WTC11 (cell line): Measurements from ENCODE around the gene CDH13. TPM values are rescaled to one million over a fixed set of nuclear protein-coding genes. Genes with fewer than 3 reads are reported as not detected.

Source experiments
- ATAC-seq: fragments of 200-7000 bp; cut with Tn5 transposase; 2 replicates; pipeline ENCODE4 v1.10.0; 2021; ENCODE audit warnings: mild to moderate bottlenecking, moderate library complexity
- CTCF ChIA-PET: fragments of 300-600 bp; sonication (Branson Sonifier 250); formaldehyde crosslinking; loops from one replicate; lab custom pipeline; 2021; ENCODE audit warnings: antibody characterized with exemption; lab: Charles Lee
- POLR2A ChIA-PET: fragments of 350-600 bp; sonication (Branson Sonifier 250); formaldehyde crosslinking; loops from one replicate; lab custom pipeline; 2021; ENCODE audit warnings: antibody characterized with exemption; lab: Charles Lee
- DNase-seq: peaks from one replicate; pipeline ENCODE4 v3.0.0; 2021; ENCODE audit warnings: low spot score
- H3K27ac Mint-ChIP-seq: 2 replicates; pipeline ENCODE4 v1.8.0; 2021; ENCODE audit warnings: mixed read lengths
- H3K27me3 Mint-ChIP-seq: 2 replicates; pipeline ENCODE4 v1.8.0; 2021; ENCODE audit warnings: low read depth, mild to moderate bottlenecking, moderate library complexity, mixed read lengths
- H3K36me3 Mint-ChIP-seq: 2 replicates; pipeline ENCODE4 v1.8.0; 2021; ENCODE audit warnings: mixed read lengths
- H3K4me1 Mint-ChIP-seq: 2 replicates; pipeline ENCODE4 v1.8.0; 2022; ENCODE audit warnings: mixed read lengths
- H3K4me3 Mint-ChIP-seq: 2 replicates; pipeline ENCODE4 v1.8.0; 2021; ENCODE audit warnings: mild to moderate bottlenecking, moderate library complexity, mixed read lengths
- H3K9me3 Mint-ChIP-seq: 2 replicates; pipeline ENCODE4 v1.8.0; 2021; ENCODE audit warnings: mixed read lengths
- ARID4B ChIP-seq: sonication (generic); formaldehyde crosslinking; IDR thresholded peaks from 2 replicates; pipeline ENCODE4 v1.8.0; 2023; ENCODE audit warnings: missing genetic modification reagents, mild to moderate bottlenecking, borderline replicate concordance
- CBFB ChIP-seq: sonication (generic); formaldehyde crosslinking; IDR thresholded peaks from 2 replicates; pipeline ENCODE4 v1.8.1; 2022; ENCODE audit warnings: mild to moderate bottlenecking, low read depth, missing genetic modification reagents
- CREM ChIP-seq: sonication (generic); formaldehyde crosslinking; IDR thresholded peaks from 2 replicates; pipeline ENCODE4 v1.8.1; 2022; ENCODE audit warnings: mild to moderate bottlenecking, missing genetic modification reagents, moderate library complexity
- E2F1 ChIP-seq: sonication (generic); formaldehyde crosslinking; IDR thresholded peaks from 2 replicates; pipeline ENCODE4 v1.8.0; 2022; ENCODE audit warnings: mild to moderate bottlenecking, missing genetic modification reagents
- E2F5 ChIP-seq: sonication (generic); formaldehyde crosslinking; IDR thresholded peaks from 2 replicates; pipeline ENCODE4 v1.8.1; 2022; ENCODE audit warnings: mild to moderate bottlenecking, moderate library complexity, missing genetic modification reagents
- FOXK1 ChIP-seq: sonication (generic); formaldehyde crosslinking; IDR thresholded peaks from 2 replicates; pipeline ENCODE4 v1.8.0; 2022; ENCODE audit warnings: mild to moderate bottlenecking, moderate library complexity, missing genetic modification reagents
- JAZF1 ChIP-seq: fragments of 250-450 bp; sonication (Bioruptor Pico); IDR thresholded peaks from 2 replicates; pipeline ENCODE4 v1.9.0; 2021; ENCODE audit warnings: moderate library complexity, mild to moderate bottlenecking, inconsistent platforms
- JUN ChIP-seq: sonication (generic); formaldehyde crosslinking; IDR thresholded peaks from 2 replicates; pipeline ENCODE4 v1.8.0; 2023; ENCODE audit warnings: mild to moderate bottlenecking, missing genetic modification reagents
- NR1H2 ChIP-seq: sonication (generic); formaldehyde crosslinking; IDR thresholded peaks from 2 replicates; pipeline ENCODE4 v1.9.0; 2021; ENCODE audit warnings: mild to moderate bottlenecking, moderate library complexity, missing genetic modification reagents
- NR3C1 ChIP-seq: sonication (generic); formaldehyde crosslinking; conservative IDR thresholded peaks from 2 replicates; pipeline ENCODE4 v1.8.1; 2023; ENCODE audit warnings: low read depth, mild to moderate bottlenecking, missing genetic modification reagents
- OVOL2 ChIP-seq: fragments of 250-450 bp; sonication (Bioruptor Pico); IDR thresholded peaks from 2 replicates; pipeline ENCODE4 v1.9.0; 2021; ENCODE audit warnings: mild to moderate bottlenecking, borderline replicate concordance
- RORB ChIP-seq: fragments of 250-450 bp; sonication (Bioruptor Pico); IDR thresholded peaks from 2 replicates; pipeline ENCODE4 v1.9.0; 2021; ENCODE audit warnings: mild to moderate bottlenecking
- TEAD4 ChIP-seq: sonication (generic); formaldehyde crosslinking; IDR thresholded peaks from 2 replicates; pipeline ENCODE4 v1.8.0; 2022; ENCODE audit warnings: mild to moderate bottlenecking, missing genetic modification reagents
- USF2 ChIP-seq: sonication (generic); formaldehyde crosslinking; IDR thresholded peaks from 2 replicates; pipeline ENCODE4 v1.8.1; 2023; ENCODE audit warnings: mild to moderate bottlenecking, missing genetic modification reagents, moderate library complexity
- ZNF232 ChIP-seq: sonication (generic); formaldehyde crosslinking; IDR thresholded peaks from 2 replicates; pipeline ENCODE4 v1.8.0; 2022; ENCODE audit warnings: mild to moderate bottlenecking, missing genetic modification reagents
- ZNF263 ChIP-seq: sonication (generic); formaldehyde crosslinking; IDR thresholded peaks from 2 replicates; pipeline ENCODE4 v1.8.1; 2022; ENCODE audit warnings: low read depth, mild to moderate bottlenecking, moderate library complexity, missing genetic modification reagents
- ZNF317 ChIP-seq: sonication (generic); formaldehyde crosslinking; IDR thresholded peaks from 2 replicates; pipeline ENCODE4 v1.8.1; 2023; ENCODE audit warnings: low read depth, mild to moderate bottlenecking, moderate library complexity, missing genetic modification reagents, borderline replicate concordance
- ZNF416 ChIP-seq: fragments of 250-450 bp; sonication (Bioruptor Pico); IDR thresholded peaks from 2 replicates; pipeline ENCODE4 v1.9.0; 2021; ENCODE audit warnings: mild to moderate bottlenecking, inconsistent platforms
- total RNA-seq: library from RNA; stranded (reverse); gene quantifications from 3 replicates; pipeline ENCODE4 v1.2.3, GENCODE V29; 2021
- TF ChIP-seq, protein P1 (sequence below): sonication (generic); formaldehyde crosslinking; conservative IDR thresholded peaks from 2 replicates; pipeline ENCODE4 v1.8.1; 2022; ENCODE audit warnings: mild to moderate bottlenecking, missing genetic modification reagents
- TF ChIP-seq, protein P2 (sequence below): sonication (generic); formaldehyde crosslinking; IDR thresholded peaks from 2 replicates; pipeline ENCODE4 v1.8.0; 2022; ENCODE audit warnings: mild to moderate bottlenecking, missing genetic modification reagents
- TF ChIP-seq, protein P3 (sequence below): sonication (generic); formaldehyde crosslinking; IDR thresholded peaks from 2 replicates; pipeline ENCODE4 v1.8.1; 2022; ENCODE audit warnings: mild to moderate bottlenecking, missing genetic modification reagents, moderate library complexity, borderline replicate concordance
- TF ChIP-seq, protein P4 (sequence below): fragments of 250-450 bp; sonication (Bioruptor Pico); IDR thresholded peaks from 2 replicates; pipeline ENCODE4 v1.9.0; 2021; ENCODE audit warnings: mild to moderate bottlenecking
- TF ChIP-seq, protein P5 (sequence below): sonication (generic); formaldehyde crosslinking; IDR thresholded peaks from 2 replicates; pipeline ENCODE4 v1.8.1; 2023; ENCODE audit warnings: mild to moderate bottlenecking, missing genetic modification reagents
- TF ChIP-seq, protein P6 (sequence below): sonication (generic); formaldehyde crosslinking; IDR thresholded peaks from 2 replicates; pipeline ENCODE4 v1.8.0; 2023; ENCODE audit warnings: missing genetic modification reagents

Gene CDH13
- total RNA-seq, 1 experiment from 2014 or later, result 0.81 TPM

DNA sequence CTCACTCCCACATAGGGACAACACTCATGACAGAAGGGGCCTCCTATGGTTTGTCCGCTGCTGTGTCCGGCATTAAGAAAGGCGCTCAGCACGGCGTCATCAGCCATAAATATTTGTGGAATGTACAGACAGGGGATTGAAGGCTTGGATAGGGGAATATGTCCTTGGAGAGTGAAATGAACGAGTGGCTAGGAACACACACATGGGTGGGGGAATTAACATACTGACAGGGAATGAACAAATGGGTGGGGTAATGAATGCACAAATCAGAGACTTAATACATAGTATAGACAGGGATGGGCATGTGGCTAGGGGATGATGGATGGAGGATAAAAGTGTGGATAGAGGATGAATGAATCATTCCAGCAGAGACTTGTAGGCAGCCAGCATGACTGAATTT lies 1027.0 kb downstream of the CDH13 start:
- Mint-ChIP-seq H3K27ac (no peak overlapping the region), H3K9me3 (peaks cover 8% of the 10 kb centered on the region), H3K27me3 (no peaks in the 10 kb centered on the region), H3K4me1 (peaks cover 23% of the 10 kb centered on the region), H3K4me3 (no peak overlapping the region)
- CTCF ChIA-PET, result no interaction called here
- no peak for ATAC-seq
- POLR2A ChIA-PET, result no interaction called here
- no peak for TF ChIP-seq USF2 (CRISPR knock-in tag)
- no peak for TF ChIP-seq RORB (CRISPR knock-in tag)
- TF ChIP-seq, protein P1, sequence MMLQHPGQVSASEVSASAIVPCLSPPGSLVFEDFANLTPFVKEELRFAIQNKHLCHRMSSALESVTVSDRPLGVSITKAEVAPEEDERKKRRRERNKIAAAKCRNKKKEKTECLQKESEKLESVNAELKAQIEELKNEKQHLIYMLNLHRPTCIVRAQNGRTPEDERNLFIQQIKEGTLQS (CRISPR knock-in tag), result no peak
- no peak for TF ChIP-seq CREM (CRISPR knock-in tag)
- TF ChIP-seq, protein P2, sequence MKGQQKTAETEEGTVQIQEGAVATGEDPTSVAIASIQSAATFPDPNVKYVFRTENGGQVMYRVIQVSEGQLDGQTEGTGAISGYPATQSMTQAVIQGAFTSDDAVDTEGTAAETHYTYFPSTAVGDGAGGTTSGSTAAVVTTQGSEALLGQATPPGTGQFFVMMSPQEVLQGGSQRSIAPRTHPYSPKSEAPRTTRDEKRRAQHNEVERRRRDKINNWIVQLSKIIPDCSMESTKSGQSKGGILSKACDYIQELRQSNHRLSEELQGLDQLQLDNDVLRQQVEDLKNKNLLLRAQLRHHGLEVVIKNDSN (CRISPR knock-in tag), result no peak
- no peak for TF ChIP-seq ZNF263 (CRISPR knock-in tag)
- no peak for TF ChIP-seq ZNF416
- TF ChIP-seq JAZF1, result no peak
- TF ChIP-seq, protein P3, sequence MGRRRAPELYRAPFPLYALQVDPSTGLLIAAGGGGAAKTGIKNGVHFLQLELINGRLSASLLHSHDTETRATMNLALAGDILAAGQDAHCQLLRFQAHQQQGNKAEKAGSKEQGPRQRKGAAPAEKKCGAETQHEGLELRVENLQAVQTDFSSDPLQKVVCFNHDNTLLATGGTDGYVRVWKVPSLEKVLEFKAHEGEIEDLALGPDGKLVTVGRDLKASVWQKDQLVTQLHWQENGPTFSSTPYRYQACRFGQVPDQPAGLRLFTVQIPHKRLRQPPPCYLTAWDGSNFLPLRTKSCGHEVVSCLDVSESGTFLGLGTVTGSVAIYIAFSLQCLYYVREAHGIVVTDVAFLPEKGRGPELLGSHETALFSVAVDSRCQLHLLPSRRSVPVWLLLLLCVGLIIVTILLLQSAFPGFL (CRISPR knock-in tag), result no peak
- no peak for TF ChIP-seq ZNF317 (CRISPR knock-in tag)
- no peak for TF ChIP-seq NR3C1
- TF ChIP-seq, protein P4, sequence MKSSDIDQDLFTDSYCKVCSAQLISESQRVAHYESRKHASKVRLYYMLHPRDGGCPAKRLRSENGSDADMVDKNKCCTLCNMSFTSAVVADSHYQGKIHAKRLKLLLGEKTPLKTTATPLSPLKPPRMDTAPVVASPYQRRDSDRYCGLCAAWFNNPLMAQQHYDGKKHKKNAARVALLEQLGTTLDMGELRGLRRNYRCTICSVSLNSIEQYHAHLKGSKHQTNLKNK (CRISPR knock-in tag), result no peak
- TF ChIP-seq FOXK1 (CRISPR knock-in tag), result no peak
- TF ChIP-seq ARID4B, result no peak
- TF ChIP-seq JUN (CRISPR knock-in tag), result no peak
- TF ChIP-seq, all 79 proteins: peak for 0
- no peaks in the 10 kb centered on the region for H3K36me3 Mint-ChIP-seq
- no peak for DNase-seq

DNA sequence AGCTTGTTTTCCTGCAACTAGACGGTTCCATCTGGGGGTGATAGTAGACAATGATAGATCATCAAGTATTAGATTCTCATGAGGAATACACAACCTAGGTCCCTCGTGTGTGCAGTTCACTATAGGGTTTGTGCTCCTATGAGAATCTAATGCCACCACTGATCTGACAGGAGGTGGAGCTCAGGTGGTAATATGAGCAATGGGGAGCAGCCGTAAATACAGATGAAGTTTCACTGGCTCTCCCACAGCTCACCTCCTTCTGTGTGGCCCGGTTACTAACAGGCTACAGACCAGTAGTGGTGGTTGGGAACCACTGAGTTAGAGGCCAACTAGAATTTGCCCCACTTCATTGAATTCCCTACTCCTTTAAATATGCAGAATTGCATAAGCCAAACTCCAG lies 1033.5 kb downstream of the CDH13 start:
- ChIA-PET POLR2A (no interaction called here), CTCF (no interaction called here)
- DNase-seq (no peak), ATAC-seq (no peak)
- Mint-ChIP-seq H3K9me3 (peaks cover 32% of the 10 kb centered on the region), H3K27me3 (no peaks in the 10 kb centered on the region), H3K4me1 (no peaks in the 10 kb centered on the region), H3K27ac (no peak overlapping the region), H3K4me3 (no peak overlapping the region), H3K36me3 (peaks cover 12% of the 10 kb centered on the region; the same call in 1 of the 2 replicates)
- TF ChIP-seq, protein P5, sequence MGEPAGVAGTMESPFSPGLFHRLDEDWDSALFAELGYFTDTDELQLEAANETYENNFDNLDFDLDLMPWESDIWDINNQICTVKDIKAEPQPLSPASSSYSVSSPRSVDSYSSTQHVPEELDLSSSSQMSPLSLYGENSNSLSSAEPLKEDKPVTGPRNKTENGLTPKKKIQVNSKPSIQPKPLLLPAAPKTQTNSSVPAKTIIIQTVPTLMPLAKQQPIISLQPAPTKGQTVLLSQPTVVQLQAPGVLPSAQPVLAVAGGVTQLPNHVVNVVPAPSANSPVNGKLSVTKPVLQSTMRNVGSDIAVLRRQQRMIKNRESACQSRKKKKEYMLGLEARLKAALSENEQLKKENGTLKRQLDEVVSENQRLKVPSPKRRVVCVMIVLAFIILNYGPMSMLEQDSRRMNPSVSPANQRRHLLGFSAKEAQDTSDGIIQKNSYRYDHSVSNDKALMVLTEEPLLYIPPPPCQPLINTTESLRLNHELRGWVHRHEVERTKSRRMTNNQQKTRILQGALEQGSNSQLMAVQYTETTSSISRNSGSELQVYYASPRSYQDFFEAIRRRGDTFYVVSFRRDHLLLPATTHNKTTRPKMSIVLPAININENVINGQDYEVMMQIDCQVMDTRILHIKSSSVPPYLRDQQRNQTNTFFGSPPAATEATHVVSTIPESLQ, result no peak
- TF ChIP-seq, protein P6, sequence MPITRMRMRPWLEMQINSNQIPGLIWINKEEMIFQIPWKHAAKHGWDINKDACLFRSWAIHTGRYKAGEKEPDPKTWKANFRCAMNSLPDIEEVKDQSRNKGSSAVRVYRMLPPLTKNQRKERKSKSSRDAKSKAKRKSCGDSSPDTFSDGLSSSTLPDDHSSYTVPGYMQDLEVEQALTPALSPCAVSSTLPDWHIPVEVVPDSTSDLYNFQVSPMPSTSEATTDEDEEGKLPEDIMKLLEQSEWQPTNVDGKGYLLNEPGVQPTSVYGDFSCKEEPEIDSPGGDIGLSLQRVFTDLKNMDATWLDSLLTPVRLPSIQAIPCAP (CRISPR knock-in tag), result no peak
- TF ChIP-seq TEAD4 (CRISPR knock-in tag) (no peak), NR1H2 (CRISPR knock-in tag) (no peak), CBFB (CRISPR knock-in tag) (no peak), E2F5 (CRISPR knock-in tag) (no peak), ZNF232 (CRISPR knock-in tag) (no peak), OVOL2 (CRISPR knock-in tag) (no peak), E2F1 (CRISPR knock-in tag) (no peak)
